K562 (cell line): ENCODE measurements around the gene CERS2. TPM values are rescaled to one million over a fixed set of nuclear protein-coding genes. Genes with fewer than 3 reads are reported as not detected.
A peak's percentile ranks its signal among the peaks of the same experiment; 100 is the strongest.

Experiments used
- ARNT ChIP-seq, 2 experiments: fragments of 450-650 bp; IDR thresholded peaks; 2 replicates each; pipeline ENCODE4 v1.6.1; 2016; ENCODE audit warnings: mild to moderate bottlenecking in 1 of 2
- ATF7 ChIP-seq: fragments of 450-650 bp; IDR thresholded peaks from 2 replicates; pipeline ENCODE4 v1.7.1; 2014; ENCODE audit warnings: mild to moderate bottlenecking, moderate library complexity
- CAMTA2 ChIP-seq: fragments of 250-450 bp; sonication (Bioruptor Pico); conservative IDR thresholded peaks from 2 replicates; pipeline ENCODE4 v1.5.1; 2022
- CTBP1 ChIP-seq: fragments of 450-650 bp; IDR thresholded peaks from 2 replicates; pipeline ENCODE4 v1.6.1; 2016; ENCODE audit warnings: borderline replicate concordance
- DPF2 ChIP-seq: fragments of 450-650 bp; IDR thresholded peaks from 2 replicates; pipeline ENCODE4 v1.6.1; 2016
- ETV1 ChIP-seq: fragments of 450-650 bp; conservative IDR thresholded peaks from 2 replicates; pipeline ENCODE4 v1.6.1; 2016; ENCODE audit warnings: missing genetic modification characterization, control low read depth, low read depth, missing compliant biosample characterization
- HDAC6 ChIP-seq: IDR thresholded peaks from 2 replicates; pipeline ENCODE4 v1.6.1; 2012; ENCODE audit warnings: low read depth, mild to moderate bottlenecking, control low read depth, inconsistent platforms, low read length, moderate library complexity
- MAFK ChIP-seq: IDR thresholded peaks from 2 replicates; pipeline ENCODE4 v1.6.1; 2011; ENCODE audit warnings: low read length, improper control_type of control experiment
- MAX ChIP-seq: sonication (generic); formaldehyde crosslinking; IDR thresholded peaks from 2 replicates; pipeline ENCODE4 v1.9.0; 2022; ENCODE audit warnings: mild to moderate bottlenecking, missing genetic modification reagents
- MTA1 ChIP-seq: fragments of 450-650 bp; IDR thresholded peaks from 2 replicates; pipeline ENCODE4 v1.6.1; 2017; ENCODE audit warnings: borderline replicate concordance
- MTA2 ChIP-seq: fragments of 450-650 bp; IDR thresholded peaks from 2 replicates; pipeline ENCODE4 v1.6.1; 2016; ENCODE audit warnings: low read depth
- NFATC3 ChIP-seq: fragments of 450-650 bp; IDR thresholded peaks from 2 replicates; pipeline ENCODE4 v1.6.1; 2017; ENCODE audit warnings: mild to moderate bottlenecking
- NFRKB ChIP-seq: fragments of 450-650 bp; IDR thresholded peaks from 2 replicates; pipeline ENCODE4 v1.6.1; 2016; ENCODE audit warnings: low read depth
- OTX1 ChIP-seq: fragments of 450-650 bp; formaldehyde crosslinking; IDR thresholded peaks from 2 replicates; pipeline ENCODE4 v1.4.0; 2022; ENCODE audit warnings: mild to moderate bottlenecking
- PHB2 ChIP-seq: fragments of 450-650 bp; IDR thresholded peaks from 2 replicates; pipeline ENCODE4 v1.6.1; 2017; ENCODE audit warnings: low read depth
- PHF8 ChIP-seq: fragments of 200-600 bp; sonication (generic); IDR thresholded peaks from 2 replicates; pipeline ENCODE4 v1.6.1; 2012; ENCODE audit warnings: mixed run types, mild to moderate bottlenecking, inconsistent platforms, low read length, moderate library complexity, borderline replicate concordance
- POLR2A ChIP-seq: fragments of 450-650 bp; conservative IDR thresholded peaks from 2 replicates; pipeline ENCODE4 v1.6.1; 2016
- POLR3G ChIP-seq: IDR thresholded peaks from 2 replicates; pipeline ENCODE4 v1.6.1; 2011; ENCODE audit not compliant: insufficient read length, insufficient replicate concordance; ENCODE audit errors: extremely low read depth
- TAL1 ChIP-seq: fragments of 450-650 bp; IDR thresholded peaks from 2 replicates; pipeline ENCODE4 v1.6.1; 2016; ENCODE audit warnings: mild to moderate bottlenecking
- TCF7L2 ChIP-seq: fragments of 150-350 bp; IDR thresholded peaks from 2 replicates; pipeline ENCODE4 v1.6.1; 2016; ENCODE audit warnings: low read depth, mild to moderate bottlenecking, low read length, moderate library complexity
- TOE1 ChIP-seq, 2 experiments: fragments of 450-650 bp in 1 of 2; sonication (generic) in 1 of 2; formaldehyde crosslinking in 1 of 2; IDR thresholded peaks; 2 replicates each; pipeline versions ENCODE4 v1.7.1 to v1.8.0; 2016 to 2022; ENCODE audit warnings: borderline replicate concordance in 2 of 2, mild to moderate bottlenecking in 2 of 2, antibody characterized with exemption in 1 of 2, inconsistent platforms in 1 of 2, low read depth in 1 of 2, missing genetic modification reagents in 1 of 2, moderate library complexity in 1 of 2
- ZNF511 ChIP-seq: sonication (generic); formaldehyde crosslinking; IDR thresholded peaks from 2 replicates; pipeline ENCODE4 v1.8.0; 2022; ENCODE audit warnings: mild to moderate bottlenecking, missing genetic modification reagents
- ZNF830 ChIP-seq: fragments of 250-450 bp; sonication (Bioruptor Pico); IDR thresholded peaks from 2 replicates; pipeline ENCODE4 v1.5.0; 2021; ENCODE audit warnings: mild to moderate bottlenecking
- polyA plus RNA-seq, 8 experiments: library from polyadenylated mRNA; depleted of rRNA in 4 of 8; stranded (reverse) in 5 of 8; unstranded in 3 of 8; fragments of >200 nt; fragmentation: Nextera tagmentation in 2 of 8; fragmentation: Illumina TruSeq in 1 of 8; extraction: Ambion mirVana in 2 of 8; extraction: Trizol in 1 of 8; gene quantifications; 2 replicates each; pipeline versions ENCODE4 v1.2.1 to v1.2.3, GENCODE V29; 2011 to 2014; ENCODE audit warnings: inconsistent platforms in 1 of 8, missing spikeins in 1 of 8
- total RNA-seq, 7 experiments: library from RNA; depleted of rRNA in 6 of 7; stranded (reverse); fragments of >200 nt in 6 of 7; fragmentation: Illumina TruSeq in 2 of 7; extraction: Trizol in 2 of 7; gene quantifications; 2 replicates each; pipeline versions ENCODE4 v1.2.1 to v1.2.3, GENCODE V29; 2011 to 2021; ENCODE audit warnings: low replicate concordance in 1 of 7
- TF ChIP-seq, protein P1 (sequence below): fragments of 150-350 bp; conservative IDR thresholded peaks from 2 replicates; pipeline ENCODE4 v1.6.1; 2014; ENCODE audit warnings: low read length
- TF ChIP-seq, protein P2 (sequence below): fragments of 250-450 bp; sonication (Bioruptor Pico); IDR thresholded peaks from 2 replicates; pipeline ENCODE4 v1.9.0; 2021; ENCODE audit warnings: mild to moderate bottlenecking
- TF ChIP-seq, protein P3 (sequence below): IDR thresholded peaks from 2 replicates; pipeline ENCODE4 v1.6.1; 2016; ENCODE audit warnings: missing genetic modification characterization, missing compliant biosample characterization

Gene CERS2
- total and polyA plus RNA-seq, 9 of the 15 experiments (the other 6 are each of a cell fraction or from before 2014, with no cell fraction given) = 23.4 to 295 (median 132) TPM

DNA sequence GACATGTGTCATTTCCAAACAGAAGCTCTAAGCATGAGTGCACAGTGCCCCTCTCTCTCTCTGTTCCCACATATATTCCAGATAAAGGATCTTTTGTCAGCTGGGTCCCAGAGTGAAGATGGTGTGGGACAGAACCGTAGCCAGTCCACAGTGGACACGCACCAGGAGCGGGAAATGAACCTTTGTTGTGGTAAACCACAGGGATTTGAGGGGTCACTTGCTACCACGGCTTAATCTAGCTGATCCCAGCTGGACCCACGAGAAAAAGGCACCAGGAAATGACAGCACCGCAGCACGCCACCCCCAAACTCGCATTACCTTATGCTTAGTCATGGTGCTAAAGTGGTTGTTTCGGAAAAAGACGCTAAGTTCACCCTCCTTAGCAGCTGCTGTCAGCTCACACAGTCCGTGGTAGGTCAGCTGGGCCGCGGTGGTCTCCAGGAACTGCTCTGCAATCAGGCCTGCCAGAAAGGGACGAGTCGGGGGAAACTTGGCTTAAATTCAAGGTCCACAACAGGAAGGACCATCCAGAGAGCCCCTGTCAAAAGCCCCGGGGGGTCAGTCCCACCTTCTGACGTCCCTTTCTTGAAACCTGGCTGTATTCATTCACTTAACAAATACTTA is 24.5 kb upstream of the CERS2 start (continued):
- TF ChIP-seq HDAC6 (no peak), ZNF511 (CRISPR knock-in tag) (no peak), ARNT (IDR thresholded peaks at IDR 0.05) (peak in 1 of 2 experiments; percentile 21; a peak in 1 of 4 replicates), ZNF830 (CRISPR knock-in tag) (no peak), CAMTA2 (CRISPR knock-in tag) (no peak), MTA1 (0 out of 2 replicates have a peak, but pooled peaks have one; percentile 70), MTA2 (peak; percentile 32; the same call in 1 of the 2 replicates), TOE1 (IDR thresholded peaks at IDR 0.05; ENCODE audit: borderline replicate concordance) (0 out of 2 replicates have a peak, but pooled peaks have one; percentile 17), TOE1 (CRISPR knock-in tag; IDR thresholded peaks at IDR 0.05; ENCODE audit: borderline replicate concordance, low read depth) (no peak), DPF2 (peak; percentile 90), MAX (CRISPR knock-in tag) (peak; percentile 25), PHB2 (no peak), PHF8 (peak; percentile 26; the same call in 1 of the 2 replicates), NFRKB (0 out of 2 replicates have a peak, but pooled peaks have one; percentile 35), POLR2A (peak; percentile 46; the same call in 1 of the 2 replicates), CTBP1 (peak; percentile 45; the same call in 1 of the 2 replicates), ETV1 (tag) (peak; percentile 80), TAL1 (peak; percentile 29; the same call in 1 of the 2 replicates), POLR3G (no peak), TCF7L2 (peak; percentile 34; the same call in 1 of the 2 replicates), NFATC3 (0 out of 2 replicates have a peak, but pooled peaks have one; percentile 24), ATF7 (peak; percentile 78), MAFK (peak; percentile 86), OTX1 (CRISPR knock-in tag) (no peak)
- TF ChIP-seq, protein P1, sequence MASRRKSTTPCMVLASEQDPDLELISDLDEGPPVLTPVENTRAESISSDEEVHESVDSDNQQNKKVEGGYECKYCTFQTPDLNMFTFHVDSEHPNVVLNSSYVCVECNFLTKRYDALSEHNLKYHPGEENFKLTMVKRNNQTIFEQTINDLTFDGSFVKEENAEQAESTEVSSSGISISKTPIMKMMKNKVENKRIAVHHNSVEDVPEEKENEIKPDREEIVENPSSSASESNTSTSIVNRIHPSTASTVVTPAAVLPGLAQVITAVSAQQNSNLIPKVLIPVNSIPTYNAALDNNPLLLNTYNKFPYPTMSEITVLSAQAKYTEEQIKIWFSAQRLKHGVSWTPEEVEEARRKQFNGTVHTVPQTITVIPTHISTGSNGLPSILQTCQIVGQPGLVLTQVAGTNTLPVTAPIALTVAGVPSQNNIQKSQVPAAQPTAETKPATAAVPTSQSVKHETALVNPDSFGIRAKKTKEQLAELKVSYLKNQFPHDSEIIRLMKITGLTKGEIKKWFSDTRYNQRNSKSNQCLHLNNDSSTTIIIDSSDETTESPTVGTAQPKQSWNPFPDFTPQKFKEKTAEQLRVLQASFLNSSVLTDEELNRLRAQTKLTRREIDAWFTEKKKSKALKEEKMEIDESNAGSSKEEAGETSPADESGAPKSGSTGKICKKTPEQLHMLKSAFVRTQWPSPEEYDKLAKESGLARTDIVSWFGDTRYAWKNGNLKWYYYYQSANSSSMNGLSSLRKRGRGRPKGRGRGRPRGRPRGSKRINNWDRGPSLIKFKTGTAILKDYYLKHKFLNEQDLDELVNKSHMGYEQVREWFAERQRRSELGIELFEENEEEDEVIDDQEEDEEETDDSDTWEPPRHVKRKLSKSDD = no peak
- TF ChIP-seq, protein P2, sequence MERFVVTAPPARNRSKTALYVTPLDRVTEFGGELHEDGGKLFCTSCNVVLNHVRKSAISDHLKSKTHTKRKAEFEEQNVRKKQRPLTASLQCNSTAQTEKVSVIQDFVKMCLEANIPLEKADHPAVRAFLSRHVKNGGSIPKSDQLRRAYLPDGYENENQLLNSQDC = no peak
- TF ChIP-seq, protein P3, sequence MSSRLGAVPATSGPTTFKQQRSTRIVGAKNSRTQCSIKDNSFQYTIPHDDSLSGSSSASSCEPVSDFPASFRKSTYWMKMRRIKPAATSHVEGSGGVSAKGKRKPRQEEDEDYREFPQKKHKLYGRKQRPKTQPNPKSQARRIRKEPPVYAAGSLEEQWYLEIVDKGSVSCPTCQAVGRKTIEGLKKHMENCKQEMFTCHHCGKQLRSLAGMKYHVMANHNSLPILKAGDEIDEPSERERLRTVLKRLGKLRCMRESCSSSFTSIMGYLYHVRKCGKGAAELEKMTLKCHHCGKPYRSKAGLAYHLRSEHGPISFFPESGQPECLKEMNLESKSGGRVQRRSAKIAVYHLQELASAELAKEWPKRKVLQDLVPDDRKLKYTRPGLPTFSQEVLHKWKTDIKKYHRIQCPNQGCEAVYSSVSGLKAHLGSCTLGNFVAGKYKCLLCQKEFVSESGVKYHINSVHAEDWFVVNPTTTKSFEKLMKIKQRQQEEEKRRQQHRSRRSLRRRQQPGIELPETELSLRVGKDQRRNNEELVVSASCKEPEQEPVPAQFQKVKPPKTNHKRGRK (tag) = no peak
